GM19455 (cell line): ENCODE results near the gene THOC6.
"Not testable (repeated sequence)": the region's sequence is repeated elsewhere in the genome, so short reads cannot be mapped to it uniquely, and the experiment has no call there.

Source experiments
- ATAC-seq: cut with Tn5 transposase; IDR thresholded peaks from one replicate; pipeline ENCODE4 v1.9.1; 2021; ENCODE audit not compliant: unreplicated experiment

The THOC6 gene

GRCh38 chr16:3053330-3053710 lies 29.5 kb downstream of the THOC6 start:
- not testable (repeated sequence) for ATAC-seq

GRCh38 chr16:3054965-3055733 lies 31.3 kb downstream of the THOC6 start:
- ATAC-seq: no peak

- not testable (repeated sequence) for ATAC-seq
Measured at GRCh38 chr16:3055734-3056115, 31.9 kb downstream of the THOC6 start.

- ATAC-seq: no peak
Measured at GRCh38 chr16:3056336-3057180, 32.7 kb downstream of the THOC6 start.

- no peak for ATAC-seq
Measured at GRCh38 chr16:3057181-3058138, 33.6 kb downstream of the THOC6 start.

GRCh38 chr16:3058139-3059030 lies 34.5 kb downstream of the THOC6 start:
- no peak for ATAC-seq

GRCh38 chr16:3059041-3059722 lies 35.3 kb downstream of the THOC6 start:
- ATAC-seq: no peak

- ATAC-seq: no peak
Measured at GRCh38 chr16:3059723-3060242, 35.9 kb downstream of the THOC6 start.

GRCh38 chr16:3060339-3061127 lies 36.7 kb downstream of the THOC6 start:
- no peak for ATAC-seq

- no peak for ATAC-seq
Measured at GRCh38 chr16:3062553-3062952, 38.7 kb downstream of the THOC6 start.

GRCh38 chr16:3063625-3064386 lies 40.0 kb downstream of the THOC6 start:
- ATAC-seq: no peak

- ATAC-seq: no peak
Measured at GRCh38 chr16:3065069-3065741, 41.4 kb downstream of the THOC6 start, which contains the start of gene IL32. Gene IL32 (plus strand): TSS chr16:3065640. CDS start chr16:3065812, 172 bp downstream.

GRCh38 chr16:3065742-3066439 lies 42.1 kb downstream of the THOC6 start:
- no peak for ATAC-seq

GRCh38 chr16:3066440-3066748 lies 42.6 kb downstream of the THOC6 start:
- ATAC-seq: no peak

- ATAC-seq: no peak
Measured at GRCh38 chr16:3068487-3068886, 44.7 kb downstream of the THOC6 start.

- not testable (repeated sequence) for ATAC-seq
Measured at GRCh38 chr16:3069146-3069545, 45.3 kb downstream of the THOC6 start.
